B cell (primary cell): Measurements from ENCODE around the gene GCH1. TPM values are rescaled to one million over a fixed set of nuclear protein-coding genes. Genes with fewer than 3 reads are reported as not detected.

Source experiments
- ATAC-seq: fragments of 200-7000 bp; cut with Tn5 transposase; one replicate; pipeline ENCODE4 v1.10.0; 2021; ENCODE audit warnings: low read depth, mild to moderate bottlenecking, moderate number of reproducible peaks, moderate library complexity
- CTCF ChIA-PET: fragments of 350-600 bp; sonication (Branson Sonifier 250); formaldehyde crosslinking; loops from one replicate; lab custom pipeline; 2021; ENCODE audit warnings: antibody characterized with exemption, inconsistent platforms; lab: Charles Lee
- POLR2A ChIA-PET: fragments of 350-600 bp; sonication (Branson Sonifier 250); formaldehyde crosslinking; loops from one replicate; lab custom pipeline; 2021; ENCODE audit warnings: antibody characterized with exemption; lab: Charles Lee
- DNase-seq: peaks from one replicate; pipeline ENCODE4 v3.0.0; 2013
- H2AFZ ChIP-seq: 2 replicates; pipeline ENCODE4 v1.6.1; 2012; ENCODE audit warnings: mild to moderate bottlenecking, low read depth, low read length; ENCODE audit not compliant: insufficient read depth, poor library complexity, severe bottlenecking
- H3K27ac ChIP-seq, 2 donors: 1 replicate in 1 of 2; 2 replicates in 1 of 2; pipeline ENCODE4 v1.5.1; 2012 to 2013; ENCODE audit warnings: low read length in 2 of 2, mild to moderate bottlenecking in 2 of 2, moderate library complexity in 1 of 2
- H3K27me3 ChIP-seq, 4 experiments: fragments of 200-600 bp in 1 of 4; sonication (generic) in 1 of 4; replicated peaks in 1 of 4; 1 replicate in 2 of 4; 2 replicates in 2 of 4; pipeline versions ENCODE4 v1.6.1 to v1.7.0; 2013 to 2016; ENCODE audit warnings: low read length in 3 of 4, mild to moderate bottlenecking in 2 of 4, mixed read lengths in 1 of 4, moderate library complexity in 1 of 4; ENCODE audit not compliant: insufficient read depth in 4 of 4, control insufficient read depth in 3 of 4; ENCODE audit errors: control extremely low read depth in 1 of 4
- H3K36me3 ChIP-seq, 2 experiments: replicated peaks in 1 of 2; 1 replicate in 1 of 2; 2 replicates in 1 of 2; pipeline versions ENCODE4 v1.6.1 to v1.7.1; 2013; ENCODE audit warnings: low read length in 1 of 2; ENCODE audit not compliant: insufficient read depth in 2 of 2, control insufficient read depth in 1 of 2; ENCODE audit errors: control extremely low read depth in 1 of 2, extremely low read depth in 1 of 2
- H3K4me1 ChIP-seq, 2 donors: fragments of 200-600 bp in 1 of 2; sonication (generic) in 1 of 2; 1 replicate in 1 of 2; 2 replicates in 1 of 2; pipeline versions ENCODE4 v1.5.1 to v1.6.1; 2013 to 2017; ENCODE audit warnings: low read length in 2 of 2; ENCODE audit not compliant: control insufficient read depth in 2 of 2, insufficient read depth in 2 of 2
- H3K4me2 ChIP-seq: replicated peaks from 2 replicates; pipeline ENCODE3; 2012; ENCODE audit warnings: mild to moderate bottlenecking, low read depth, low read length; ENCODE audit not compliant: poor library complexity, severe bottlenecking
- H3K4me3 ChIP-seq, 5 experiments: fragments of 200-600 bp in 1 of 5; sonication (generic) in 1 of 5; 1 replicate in 3 of 5; 2 replicates in 2 of 5; pipeline versions ENCODE4 v1.5.1 to v1.7.0; 2011 to 2016; ENCODE audit warnings: low read length in 4 of 5, mild to moderate bottlenecking in 4 of 5, low read depth in 2 of 5, control low read depth in 1 of 5, moderate library complexity in 1 of 5; ENCODE audit not compliant: insufficient read depth in 1 of 5; ENCODE audit errors: control extremely low read depth in 1 of 5, extremely low read depth in 1 of 5
- H3K79me2 ChIP-seq: fragments of 200-600 bp; sonication (generic); one replicate; pipeline ENCODE4 v1.6.0; 2016; ENCODE audit warnings: low read length; ENCODE audit not compliant: control insufficient read depth, insufficient read depth
- H3K9ac ChIP-seq: fragments of 200-600 bp; sonication (generic); 2 replicates; pipeline ENCODE4 v1.6.1; 2017; ENCODE audit warnings: mild to moderate bottlenecking, low read length, moderate library complexity
- H3K9me3 ChIP-seq, 3 donors: one replicate each; pipeline versions ENCODE4 v1.6.1 to v1.7.1; 2013; ENCODE audit warnings: low read length in 2 of 3; ENCODE audit not compliant: control insufficient read depth in 2 of 3, insufficient read depth in 1 of 3; ENCODE audit errors: control extremely low read depth in 1 of 3
- H4K20me1 ChIP-seq: 2 replicates; pipeline ENCODE4 v1.6.0; 2012; ENCODE audit warnings: mild to moderate bottlenecking, low read length; ENCODE audit not compliant: insufficient read depth, control insufficient read depth, poor library complexity, severe bottlenecking
- H3K27ac Mint-ChIP-seq: one replicate; pipeline ENCODE4 v1.8.0; 2021; ENCODE audit warnings: mixed read lengths
- H3K27me3 Mint-ChIP-seq: one replicate; pipeline ENCODE4 v1.8.0; 2021; ENCODE audit warnings: mixed read lengths
- H3K4me1 Mint-ChIP-seq: one replicate; pipeline ENCODE4 v1.8.0; 2021; ENCODE audit warnings: mixed read lengths
- H3K4me3 Mint-ChIP-seq: one replicate; pipeline ENCODE4 v1.8.0; 2021; ENCODE audit warnings: mixed read lengths
- H3K9me3 Mint-ChIP-seq: one replicate; pipeline ENCODE4 v1.8.0; 2022; ENCODE audit warnings: mixed read lengths; ENCODE audit not compliant: insufficient read depth
- CTCF ChIP-seq: fragments of 200-600 bp; IDR thresholded peaks from one replicate; pipeline ENCODE4 v1.8.0; 2022; ENCODE audit warnings: antibody characterized with exemption, mild to moderate bottlenecking
- EZH2 ChIP-seq: IDR thresholded peaks from 2 replicates; pipeline ENCODE4 v1.6.1; 2012; ENCODE audit warnings: borderline replicate concordance, low read depth, mild to moderate bottlenecking, moderate library complexity, low read length; ENCODE audit not compliant: insufficient read depth, poor library complexity, severe bottlenecking
- WGBS: methylation state at CpG from one replicate; pipeline ENCODE4 v1.1.5; 2013; ENCODE audit warnings: missing lambda C conversion rate; ENCODE audit not compliant: insufficient coverage; 5-methylcytosine and 5-hydroxymethylcytosine counted together
- intact Hi-C: fragments of 100-400 bp; cut with micrococcal nuclease; formaldehyde crosslinking; loops from one replicate; pipeline ENCODE4 v1.10.0; 2022
- polyA plus RNA-seq: library from polyadenylated mRNA; depleted of rRNA; stranded (reverse); fragments of >200 nt; gene quantifications from 2 replicates; pipeline ENCODE4 v1.2.3, GENCODE V29; 2012
- total RNA-seq, 2 donors: library from RNA; stranded (reverse); fragments of 120-200 nt in 1 of 2; gene quantifications; 1 replicate in 1 of 2; 2 replicates in 1 of 2; pipeline versions ENCODE4 v1.2.3 to v1.2.4, GENCODE V29; 2013 to 2022

Gene GCH1
- total and polyA plus RNA-seq, 2 donors (not counting 1 experiment from before 2014, with no cell fraction given) = 17.0 to 24.6 TPM

DNA sequence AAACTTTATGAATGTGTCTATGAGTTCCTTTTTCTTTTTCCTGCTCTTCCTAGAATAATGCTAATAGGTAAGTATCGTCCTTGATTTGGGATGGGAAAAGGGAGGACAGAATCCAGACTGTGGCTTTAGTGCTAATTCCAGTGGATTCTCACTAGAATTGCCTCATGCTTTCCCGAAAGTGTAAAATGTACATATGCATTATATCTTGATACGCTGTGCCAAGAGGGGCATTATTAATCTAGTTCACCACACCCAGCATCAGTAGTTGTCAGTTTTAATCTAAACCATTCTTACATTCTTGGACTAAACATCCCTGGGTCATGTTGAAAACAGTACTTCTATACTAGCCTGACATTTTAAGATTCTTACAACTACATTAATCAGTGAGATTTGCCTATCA lies 49.3 kb downstream of the GCH1 start:
- Histone ChIP-seq H3K4me1 (peaks cover 31% of the 10 kb centered on the region in 2 donors), H3K36me3 (no peaks in the 10 kb centered on the region), H4K20me1 (no peaks in the 10 kb centered on the region), H3K9me3 (peaks cover 0 to 1% (median 0%) of the 10 kb centered on the region in 3 donors), H3K79me2 (peaks cover 3% of the 10 kb centered on the region), H3K27me3 (no peaks in the 10 kb centered on the region), H3K4me3 (no peak overlapping the region), H3K27ac (no peak overlapping the region), H3K9ac (no peak overlapping the region), H2AFZ (no peak overlapping the region), H3K4me2 (peak overlapping the region; percentile 67)
- TF ChIP-seq EZH2 (no peak), CTCF (no peak)
- DNase-seq (no peak), ATAC-seq (no peak)
- H3K4me1 Mint-ChIP-seq = peaks cover 35% of the 10 kb centered on the region
- intact Hi-C loops = no loop called here
- POLR2A ChIA-PET = no interaction called here
- no peaks in the 10 kb centered on the region for H3K9me3 Mint-ChIP-seq
- H3K27me3 Mint-ChIP-seq = no peaks in the 10 kb centered on the region
- no peak overlapping the region for H3K4me3 Mint-ChIP-seq
- H3K27ac Mint-ChIP-seq = no peak overlapping the region
- CTCF ChIA-PET = no interaction called here
- WGBS = no CpG with 5 or more reads among the region's 3 CpGs

DNA sequence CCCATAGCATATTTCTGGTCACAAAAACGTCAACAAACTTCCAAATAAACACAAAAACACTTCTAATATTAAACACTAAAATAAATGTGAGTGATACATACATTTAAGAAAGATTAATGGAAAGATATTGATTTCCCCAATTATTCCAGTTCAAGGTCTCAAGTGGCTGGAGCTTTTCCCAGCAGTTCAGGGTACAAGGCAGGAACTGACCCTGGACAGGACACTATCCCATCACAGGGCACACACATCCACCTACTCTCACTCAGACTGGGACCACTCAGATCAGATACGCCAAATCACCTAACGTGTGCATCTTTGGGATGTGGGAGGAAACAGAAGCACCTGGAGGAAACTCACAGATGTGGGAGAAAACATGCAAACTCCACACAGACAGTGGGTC lies 50.4 kb downstream of the GCH1 start:
- no peaks in the 10 kb centered on the region for H3K27me3 Mint-ChIP-seq
- H3K79me2 ChIP-seq = peaks cover 3% of the 10 kb centered on the region
- ChIA-PET POLR2A (no interaction called here), CTCF (no interaction called here)
- H3K9ac ChIP-seq = no peak overlapping the region
- no peak for ATAC-seq
- peaks cover 20% of the 10 kb centered on the region in 2 donors for H3K4me1 ChIP-seq
- no peaks in the 10 kb centered on the region for H4K20me1 ChIP-seq
- H3K4me3 ChIP-seq = no peak overlapping the region
- WGBS = no CpG with 5 or more reads among the region's 3 CpGs
- no peak overlapping the region for H3K4me2 ChIP-seq
- intact Hi-C loops = no loop called here
- H2AFZ ChIP-seq = no peak overlapping the region
- peaks cover 27% of the 10 kb centered on the region for H3K4me1 Mint-ChIP-seq
- no peak overlapping the region for H3K4me3 Mint-ChIP-seq
- no peak for DNase-seq
- H3K27ac Mint-ChIP-seq = no peak overlapping the region
- TF ChIP-seq CTCF (no peak), EZH2 (no peak)
- H3K27me3 ChIP-seq = no peaks in the 10 kb centered on the region
- H3K36me3 ChIP-seq = no peaks in the 10 kb centered on the region
- H3K27ac ChIP-seq = no peak overlapping the region
- H3K9me3 Mint-ChIP-seq = no peaks in the 10 kb centered on the region
- H3K9me3 ChIP-seq = peaks cover 0 to 1% (median 0%) of the 10 kb centered on the region in 3 donors
